ENCODE results near the gene TFDP1. TPM values are rescaled to one million over a fixed set of nuclear protein-coding genes. Genes with fewer than 3 reads are reported as not detected.

TFDP1 gene
- total and polyA plus RNA-seq, 7 donors = 26.5 to 57.1 (median 40.2) TPM

DNA sequence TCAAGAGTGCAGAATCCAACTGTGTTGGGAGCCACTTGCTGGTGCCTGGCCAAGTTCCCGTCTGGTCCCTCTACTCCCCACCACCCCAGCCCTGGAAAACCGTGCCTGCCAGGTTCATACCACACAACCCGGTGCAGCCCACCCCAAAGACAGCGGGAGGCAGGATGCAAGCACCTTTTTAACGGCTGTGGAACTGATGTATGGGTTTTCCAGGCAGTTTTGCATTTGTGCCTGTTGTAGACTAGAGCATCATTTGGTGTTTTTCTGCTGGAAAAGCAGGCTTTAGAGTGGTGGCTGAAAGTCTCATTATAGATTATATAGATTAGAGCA lies 13.5 kb downstream of the TFDP1 start:
- Histone ChIP-seq H3K4me3 (no peak overlapping the region), H3K27me3 (no peaks in the 10 kb centered on the region), H3K36me3 (peaks cover 0 to 18% (median 0%) of the 10 kb centered on the region in 4 donors), H3K27ac (no peak overlapping the region), H3K4me1 (no peaks in the 10 kb centered on the region), H3K9me3 (no peaks in the 10 kb centered on the region)
- 88 to 97% methylated on average over 5 of the region's 5 CpGs for whole genome bisulfite sequencing, 2 donors
- TF ChIP-seq EP300 (IDR thresholded peaks at IDR 0.05) (no peak), POLR2A (IDR thresholded peaks at IDR 0.05) (no peak)
- TF ChIP-seq, protein P1, sequence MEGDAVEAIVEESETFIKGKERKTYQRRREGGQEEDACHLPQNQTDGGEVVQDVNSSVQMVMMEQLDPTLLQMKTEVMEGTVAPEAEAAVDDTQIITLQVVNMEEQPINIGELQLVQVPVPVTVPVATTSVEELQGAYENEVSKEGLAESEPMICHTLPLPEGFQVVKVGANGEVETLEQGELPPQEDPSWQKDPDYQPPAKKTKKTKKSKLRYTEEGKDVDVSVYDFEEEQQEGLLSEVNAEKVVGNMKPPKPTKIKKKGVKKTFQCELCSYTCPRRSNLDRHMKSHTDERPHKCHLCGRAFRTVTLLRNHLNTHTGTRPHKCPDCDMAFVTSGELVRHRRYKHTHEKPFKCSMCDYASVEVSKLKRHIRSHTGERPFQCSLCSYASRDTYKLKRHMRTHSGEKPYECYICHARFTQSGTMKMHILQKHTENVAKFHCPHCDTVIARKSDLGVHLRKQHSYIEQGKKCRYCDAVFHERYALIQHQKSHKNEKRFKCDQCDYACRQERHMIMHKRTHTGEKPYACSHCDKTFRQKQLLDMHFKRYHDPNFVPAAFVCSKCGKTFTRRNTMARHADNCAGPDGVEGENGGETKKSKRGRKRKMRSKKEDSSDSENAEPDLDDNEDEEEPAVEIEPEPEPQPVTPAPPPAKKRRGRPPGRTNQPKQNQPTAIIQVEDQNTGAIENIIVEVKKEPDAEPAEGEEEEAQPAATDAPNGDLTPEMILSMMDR (IDR thresholded peaks at IDR 0.05) = no peak
- intact Hi-C loops (cut with DNase I) = no loop called here
- DNase-seq = peak; percentile 59

DNA sequence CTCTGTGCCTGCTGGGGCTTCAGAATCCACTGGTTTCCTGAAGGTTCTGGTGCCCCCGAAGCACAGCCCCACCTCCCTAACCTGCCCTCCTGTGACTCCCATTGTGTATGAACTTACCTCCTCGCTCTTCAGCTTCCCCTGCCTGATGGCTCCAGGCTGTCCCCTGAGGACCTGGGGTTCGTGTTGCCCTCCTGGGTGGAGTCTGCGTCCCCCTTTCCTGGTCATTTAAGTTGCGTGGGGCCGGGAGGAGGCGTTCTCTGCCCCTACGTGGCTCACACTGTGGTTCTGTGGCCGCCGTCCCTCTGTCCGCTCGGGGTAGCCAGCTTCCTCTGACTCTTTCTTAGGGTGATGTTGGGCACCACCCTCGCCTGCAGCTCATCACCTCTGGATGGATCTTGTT lies 13.9 kb downstream of the TFDP1 start:
- TF ChIP-seq, protein P1 (IDR thresholded peaks at IDR 0.05) = no peak
- no peak for TF ChIP-seq POLR2AphosphoS5 (IDR thresholded peaks at IDR 0.05)
- TF ChIP-seq EP300 (IDR thresholded peaks at IDR 0.05) = no peak
- TF ChIP-seq POLR2A (IDR thresholded peaks at IDR 0.05) = no peak
- H3K36me3 ChIP-seq = peaks cover 0 to 18% (median 0%) of the 10 kb centered on the region in 4 donors
- H3K27me3 ChIP-seq = no peaks in the 10 kb centered on the region
- H3K9me3 ChIP-seq = no peaks in the 10 kb centered on the region
- H3K27ac ChIP-seq = no peak overlapping the region
- no peak overlapping the region for H3K4me3 ChIP-seq
- intact Hi-C loops (cut with DNase I) = no loop called here
- 97 to 98% methylated on average over 13 of the region's 13 CpGs for WGBS, 2 donors
- H3K4me1 ChIP-seq = no peaks in the 10 kb centered on the region
- DNase-seq = peak; percentile 29

DNA sequence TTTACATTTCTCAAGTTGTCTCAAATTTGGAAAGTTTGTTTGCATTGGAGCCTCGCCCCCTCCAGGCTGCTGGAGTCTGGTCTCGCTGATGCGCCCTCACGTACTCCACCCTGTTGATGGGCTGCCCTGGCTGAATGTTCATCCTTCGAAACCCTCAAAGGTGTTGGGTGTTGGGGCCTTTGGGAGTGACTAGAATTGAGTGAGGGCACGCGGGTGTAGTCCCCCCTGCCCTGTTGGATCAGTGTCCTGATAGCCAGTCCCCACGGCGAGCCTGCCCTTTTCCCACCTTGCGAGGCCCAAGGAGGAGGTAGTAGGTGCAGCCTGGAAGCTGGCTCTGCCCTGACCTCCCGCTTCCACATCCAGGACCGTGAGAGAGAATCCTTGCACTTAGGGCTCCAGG lies 14.8 kb downstream of the TFDP1 start:
- H3K36me3 ChIP-seq = peaks cover 0 to 18% (median 0%) of the 10 kb centered on the region in 4 donors
- DNase-seq = peak; percentile 52
- WGBS, 2 donors = 94 to 97% methylated on average over 12 of the region's 12 CpGs
- H3K4me1 ChIP-seq = no peaks in the 10 kb centered on the region
- no peak overlapping the region for H3K27ac ChIP-seq
- H3K9me3 ChIP-seq = no peaks in the 10 kb centered on the region
- H3K27me3 ChIP-seq = no peaks in the 10 kb centered on the region
- no peak overlapping the region for H3K4me3 ChIP-seq
- intact Hi-C loops (cut with DNase I) = no loop called here
- TF ChIP-seq, protein P1 (IDR thresholded peaks at IDR 0.05) = no peak
- TF ChIP-seq POLR2AphosphoS5 (IDR thresholded peaks at IDR 0.05) (no peak), EP300 (IDR thresholded peaks at IDR 0.05) (no peak), POLR2A (IDR thresholded peaks at IDR 0.05) (no peak)

DNA sequence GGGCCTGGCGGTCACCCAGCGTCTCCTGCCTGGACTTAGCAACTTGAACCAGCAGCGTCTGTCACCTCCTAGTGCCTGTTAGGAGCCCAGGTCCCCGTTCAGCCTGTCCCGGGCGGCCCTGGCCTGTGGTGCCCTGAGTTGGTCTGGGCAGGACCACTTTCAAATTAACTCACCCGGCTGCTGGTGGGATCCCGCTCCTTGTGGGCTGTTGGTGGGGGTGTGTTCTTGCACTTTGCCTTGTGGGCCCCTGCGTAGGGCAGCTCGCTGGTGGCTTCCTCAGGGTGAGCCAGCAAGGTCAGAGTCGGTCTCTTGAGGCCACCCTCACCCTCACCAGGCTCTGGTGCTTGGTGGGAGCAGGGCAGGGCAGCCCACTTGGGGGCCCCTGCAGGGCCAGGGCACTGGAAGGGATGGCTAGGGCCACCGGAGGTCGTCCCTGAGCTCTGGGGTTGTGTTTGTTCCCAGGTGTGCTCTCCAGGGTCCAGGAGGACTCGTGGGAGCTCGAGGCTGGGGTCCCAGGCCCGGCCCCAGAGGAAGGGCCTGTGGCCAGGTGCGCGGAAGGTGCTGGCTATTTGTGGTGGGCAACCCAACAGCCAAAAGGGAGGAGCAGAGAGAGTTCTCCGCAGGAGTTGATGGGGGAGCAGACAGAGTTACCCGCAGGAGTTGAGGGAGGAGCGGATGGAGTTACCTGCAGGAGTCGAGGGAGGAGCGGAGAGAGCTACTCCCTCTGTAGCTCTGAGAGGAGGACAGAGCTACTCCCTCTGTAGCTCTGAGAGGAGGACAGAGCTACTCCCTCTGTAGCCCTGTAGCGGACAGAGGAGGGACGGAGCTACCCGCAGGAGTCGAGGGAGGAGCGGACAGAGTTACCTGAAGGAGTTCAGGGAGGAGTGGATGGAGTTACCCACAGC lies 16.9 kb downstream of the TFDP1 start:
- TF ChIP-seq POLR2AphosphoS5 (IDR thresholded peaks at IDR 0.05) = no peak
- TF ChIP-seq, protein P1 (IDR thresholded peaks at IDR 0.05) = no peak
- no peak for TF ChIP-seq POLR2A (IDR thresholded peaks at IDR 0.05)
- no peak for TF ChIP-seq EP300 (IDR thresholded peaks at IDR 0.05)
- intact Hi-C loops (cut with DNase I) = no loop called here
- 96% methylated on average over 28 of the region's 28 CpGs for WGBS, 2 donors
- peaks cover 0 to 18% (median 0%) of the 10 kb centered on the region in 4 donors for H3K36me3 ChIP-seq
- no peak overlapping the region for H3K27ac ChIP-seq
- H3K4me3 ChIP-seq = no peak overlapping the region
- no peak for DNase-seq
- no peaks in the 10 kb centered on the region for H3K4me1 ChIP-seq
- no peaks in the 10 kb centered on the region for H3K9me3 ChIP-seq
- no peaks in the 10 kb centered on the region for H3K27me3 ChIP-seq

Measured in sigmoid colon (tissue), 7 donors.